ENCODE measurements around the gene IMPG2.

The IMPG2 gene

GRCh38 chr3:101303836-101304235 is 16.5 kb downstream of the IMPG2 start:
- Histone ChIP-seq H3K4me3 (ENCODE audit: low read length) (no peak overlapping the region), H3K27me3 (ENCODE audit: control insufficient read depth, insufficient read depth, low read length) (no peaks in the 10 kb centered on the region), H3K27ac (ENCODE audit: low read length) (no peak overlapping the region), H3K36me3 (ENCODE audit: control insufficient read depth, low read depth, low read length) (no peaks in the 10 kb centered on the region), H3K9ac (ENCODE audit: low read length) (no peak overlapping the region), H3K4me1 (ENCODE audit: control insufficient read depth, low read depth, low read length) (no peaks in the 10 kb centered on the region), H3K9me3 (ENCODE audit: control insufficient read depth, low read depth, low read length) (no peaks in the 10 kb centered on the region)

GRCh38 chr3:101303089-101303731 is 17.2 kb downstream of the IMPG2 start:
- no peak overlapping the region for H3K9ac ChIP-seq (ENCODE audit: low read length)
- H3K4me3 ChIP-seq (ENCODE audit: low read length) = no peak overlapping the region
- H3K27ac ChIP-seq (ENCODE audit: low read length) = no peak overlapping the region

DNA sequence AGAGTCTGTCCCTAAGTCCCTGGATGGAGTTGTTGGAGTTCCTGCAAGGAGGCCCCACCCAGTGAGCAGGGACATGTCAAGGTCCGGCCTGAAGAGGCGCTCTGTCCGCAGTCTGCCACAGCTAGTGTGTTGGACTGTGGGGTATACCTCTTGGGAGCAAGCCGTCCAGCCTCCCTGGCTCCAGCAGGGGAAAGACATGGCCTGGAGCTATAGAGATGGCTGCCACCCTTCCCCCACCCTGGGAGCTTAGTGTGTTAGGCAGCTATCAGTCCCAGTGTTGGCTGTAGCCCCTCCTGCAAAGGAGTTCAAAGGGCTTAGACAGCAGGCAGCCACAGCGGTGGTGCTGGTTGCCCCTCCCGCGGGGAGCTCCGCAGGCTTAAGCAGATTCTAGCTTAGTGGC is 20.3 kb downstream of the IMPG2 start:
- no peaks in the 10 kb centered on the region for H3K4me1 ChIP-seq (ENCODE audit: control insufficient read depth, low read depth, low read length)
- no peak overlapping the region for H3K27ac ChIP-seq (ENCODE audit: low read length)
- no peak overlapping the region for H3K4me3 ChIP-seq (ENCODE audit: low read length)
- H3K9ac ChIP-seq (ENCODE audit: low read length) = no peak overlapping the region
- H3K9me3 ChIP-seq (ENCODE audit: control insufficient read depth, low read depth, low read length) = no peaks in the 10 kb centered on the region
- no peaks in the 10 kb centered on the region for H3K27me3 ChIP-seq (ENCODE audit: control insufficient read depth, insufficient read depth, low read length)
- no peaks in the 10 kb centered on the region for H3K36me3 ChIP-seq (ENCODE audit: control insufficient read depth, low read depth, low read length)

More at GRCh38 chr3:101303089-101303731, 17.2 kb downstream of the IMPG2 start:
- Histone ChIP-seq H3K36me3 (ENCODE audit: control insufficient read depth, low read depth, low read length) (no peaks in the 10 kb centered on the region), H3K27me3 (ENCODE audit: control insufficient read depth, insufficient read depth, low read length) (no peaks in the 10 kb centered on the region), H3K9me3 (ENCODE audit: control insufficient read depth, low read depth, low read length) (no peaks in the 10 kb centered on the region), H3K4me1 (ENCODE audit: control insufficient read depth, low read depth, low read length) (no peaks in the 10 kb centered on the region)

DNA sequence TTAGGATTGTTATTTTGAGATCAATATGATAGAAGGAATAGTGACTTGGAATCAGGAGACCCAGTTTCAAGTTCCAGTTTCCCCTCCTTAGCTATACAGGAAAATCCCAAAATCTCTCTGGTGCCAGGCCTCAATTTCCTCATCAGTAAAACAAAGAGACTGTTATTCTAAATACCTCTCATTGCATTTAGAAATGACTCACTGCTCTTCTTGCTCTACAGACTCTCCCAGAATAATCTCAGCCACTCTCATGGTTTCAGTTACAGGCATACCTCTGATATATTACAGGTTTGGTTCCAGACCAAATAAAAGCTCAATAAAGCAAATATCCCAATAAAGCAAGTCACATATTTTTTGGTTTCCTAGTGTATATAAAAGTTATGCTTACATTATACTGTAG is 28.3 kb downstream of the IMPG2 start:
- Histone ChIP-seq H3K27ac (ENCODE audit: low read length) (no peak overlapping the region), H3K9me3 (ENCODE audit: control insufficient read depth, low read depth, low read length) (no peaks in the 10 kb centered on the region), H3K36me3 (ENCODE audit: control insufficient read depth, low read depth, low read length) (no peaks in the 10 kb centered on the region), H3K4me3 (ENCODE audit: low read length) (no peak overlapping the region), H3K4me1 (ENCODE audit: control insufficient read depth, low read depth, low read length) (no peaks in the 10 kb centered on the region), H3K27me3 (ENCODE audit: control insufficient read depth, insufficient read depth, low read length) (no peaks in the 10 kb centered on the region), H3K9ac (ENCODE audit: low read length) (no peak overlapping the region)

GRCh38 chr3:101288294-101288693 is 32.1 kb downstream of the IMPG2 start:
- no peaks in the 10 kb centered on the region for H3K27me3 ChIP-seq (ENCODE audit: control insufficient read depth, insufficient read depth, low read length)
- no peaks in the 10 kb centered on the region for H3K36me3 ChIP-seq (ENCODE audit: control insufficient read depth, low read depth, low read length)
- H3K4me3 ChIP-seq (ENCODE audit: low read length) = no peak overlapping the region
- H3K27ac ChIP-seq (ENCODE audit: low read length) = no peak overlapping the region
- no peaks in the 10 kb centered on the region for H3K4me1 ChIP-seq (ENCODE audit: control insufficient read depth, low read depth, low read length)
- H3K9ac ChIP-seq (ENCODE audit: low read length) = no peak overlapping the region
- no peaks in the 10 kb centered on the region for H3K9me3 ChIP-seq (ENCODE audit: control insufficient read depth, low read depth, low read length)

DNA sequence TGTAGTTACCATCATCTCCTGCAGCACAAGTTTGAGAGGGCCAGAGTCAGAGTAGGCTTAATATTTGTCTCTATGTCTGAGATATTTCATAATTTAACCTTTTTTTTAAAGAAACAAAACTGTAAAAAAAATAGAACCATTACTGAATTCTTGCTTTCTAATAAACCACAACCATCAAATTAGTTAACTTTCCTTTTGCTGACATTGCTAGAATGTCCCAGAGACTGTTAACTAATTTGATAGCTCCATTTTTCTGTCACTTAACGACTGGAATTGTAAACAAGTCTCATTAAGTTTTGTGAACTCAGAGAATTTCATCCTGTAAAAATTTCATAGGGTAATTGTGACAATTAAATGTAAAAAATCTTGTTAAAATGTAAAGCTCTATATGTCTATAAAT is 35.6 kb downstream of the IMPG2 start:
- no peak overlapping the region for H3K27ac ChIP-seq (ENCODE audit: low read length)

GRCh38 chr3:101281521-101282030 is 38.8 kb downstream of the IMPG2 start:
- Histone ChIP-seq H3K27ac (ENCODE audit: low read length) (no peak overlapping the region), H3K27me3 (ENCODE audit: control insufficient read depth, insufficient read depth, low read length) (no peaks in the 10 kb centered on the region), H3K4me3 (ENCODE audit: low read length) (no peak overlapping the region), H3K36me3 (ENCODE audit: control insufficient read depth, low read depth, low read length) (no peaks in the 10 kb centered on the region), H3K9me3 (ENCODE audit: control insufficient read depth, low read depth, low read length) (no peaks in the 10 kb centered on the region), H3K9ac (ENCODE audit: low read length) (no peak overlapping the region), H3K4me1 (ENCODE audit: control insufficient read depth, low read depth, low read length) (no peaks in the 10 kb centered on the region)

More for the DNA sequence above, 35.6 kb downstream of the IMPG2 start:
- Histone ChIP-seq H3K9ac (ENCODE audit: low read length) (no peak overlapping the region), H3K36me3 (ENCODE audit: control insufficient read depth, low read depth, low read length) (no peaks in the 10 kb centered on the region), H3K27me3 (ENCODE audit: control insufficient read depth, insufficient read depth, low read length) (no peaks in the 10 kb centered on the region), H3K4me3 (ENCODE audit: low read length) (no peak overlapping the region), H3K4me1 (ENCODE audit: control insufficient read depth, low read depth, low read length) (no peaks in the 10 kb centered on the region), H3K9me3 (ENCODE audit: control insufficient read depth, low read depth, low read length) (no peaks in the 10 kb centered on the region)

DNA sequence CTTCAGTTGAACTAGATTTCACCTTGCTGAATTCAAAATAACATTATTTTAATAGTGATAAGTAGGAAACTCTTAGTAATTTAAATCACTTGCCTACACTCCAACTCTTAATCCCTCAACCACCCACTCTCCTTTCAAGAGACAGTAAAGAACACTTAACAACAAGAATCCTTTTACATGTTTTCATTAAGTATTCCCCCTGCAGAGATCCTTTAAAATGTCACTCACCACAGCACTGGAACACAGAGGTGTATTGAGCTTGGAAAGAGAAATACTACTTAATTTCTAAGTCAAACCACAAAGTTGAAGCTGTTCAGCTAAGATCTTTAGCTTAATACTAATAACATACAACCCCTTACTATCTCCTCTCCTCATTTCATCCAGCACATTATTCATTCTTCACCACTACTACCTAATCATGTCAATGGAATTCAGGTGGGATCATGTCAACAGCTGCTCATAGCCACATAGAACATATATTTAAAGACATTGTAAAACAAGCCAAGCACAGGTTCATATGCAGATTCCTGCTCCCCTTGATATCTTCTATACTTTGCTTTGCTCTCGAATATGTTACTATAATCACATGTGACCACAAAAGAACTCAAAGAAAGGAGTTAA is 40.5 kb downstream of the IMPG2 start:
- H3K27ac ChIP-seq (ENCODE audit: low read length) = no peak overlapping the region
- H3K9me3 ChIP-seq (ENCODE audit: control insufficient read depth, low read depth, low read length) = no peaks in the 10 kb centered on the region
- no peak overlapping the region for H3K9ac ChIP-seq (ENCODE audit: low read length)
- H3K4me3 ChIP-seq (ENCODE audit: low read length) = no peak overlapping the region
- no peaks in the 10 kb centered on the region for H3K36me3 ChIP-seq (ENCODE audit: control insufficient read depth, low read depth, low read length)
- no peaks in the 10 kb centered on the region for H3K4me1 ChIP-seq (ENCODE audit: control insufficient read depth, low read depth, low read length)
- peaks cover 13% of the 10 kb centered on the region for H3K27me3 ChIP-seq (ENCODE audit: control insufficient read depth, insufficient read depth, low read length)

DNA sequence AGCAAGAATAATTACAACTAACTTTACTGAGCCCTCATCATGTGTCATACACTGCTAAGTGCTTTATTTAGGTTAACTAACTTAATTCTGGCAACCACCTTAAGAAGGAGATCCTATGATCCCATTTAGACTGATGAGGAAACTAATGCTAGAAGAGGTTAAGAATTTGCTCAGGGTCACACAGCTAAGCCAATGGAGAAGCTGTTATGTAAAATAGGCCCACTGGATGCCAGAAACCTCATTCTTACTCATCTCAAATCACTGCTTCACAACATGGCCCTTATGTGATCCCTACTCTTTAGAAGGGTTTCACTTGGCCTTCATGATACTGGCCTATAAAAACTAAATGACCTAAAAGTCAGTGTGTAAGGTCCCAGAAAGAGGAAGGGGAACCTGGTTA is 41.2 kb downstream of the IMPG2 start:
- no peaks in the 10 kb centered on the region for H3K4me1 ChIP-seq (ENCODE audit: control insufficient read depth, low read depth, low read length)
- peaks cover 20% of the 10 kb centered on the region for H3K27me3 ChIP-seq (ENCODE audit: control insufficient read depth, insufficient read depth, low read length)
- H3K4me3 ChIP-seq (ENCODE audit: low read length) = no peak overlapping the region
- no peaks in the 10 kb centered on the region for H3K36me3 ChIP-seq (ENCODE audit: control insufficient read depth, low read depth, low read length)
- H3K27ac ChIP-seq (ENCODE audit: low read length) = no peak overlapping the region
- no peak overlapping the region for H3K9ac ChIP-seq (ENCODE audit: low read length)
- no peaks in the 10 kb centered on the region for H3K9me3 ChIP-seq (ENCODE audit: control insufficient read depth, low read depth, low read length)

GRCh38 chr3:101278727-101279126 is 41.6 kb downstream of the IMPG2 start:
- no peaks in the 10 kb centered on the region for H3K36me3 ChIP-seq (ENCODE audit: control insufficient read depth, low read depth, low read length)
- H3K9ac ChIP-seq (ENCODE audit: low read length) = no peak overlapping the region

GRCh38 chr3:101273608-101274007 is 46.8 kb downstream of the IMPG2 start:
- H3K27me3 ChIP-seq (ENCODE audit: control insufficient read depth, insufficient read depth, low read length) = peaks cover 70% of the 10 kb centered on the region
- H3K9ac ChIP-seq (ENCODE audit: low read length) = no peak overlapping the region
- H3K9me3 ChIP-seq (ENCODE audit: control insufficient read depth, low read depth, low read length) = no peaks in the 10 kb centered on the region

More at GRCh38 chr3:101278727-101279126, 41.6 kb downstream of the IMPG2 start:
- peaks cover 24% of the 10 kb centered on the region for H3K27me3 ChIP-seq (ENCODE audit: control insufficient read depth, insufficient read depth, low read length)
- no peaks in the 10 kb centered on the region for H3K9me3 ChIP-seq (ENCODE audit: control insufficient read depth, low read depth, low read length)
- H3K4me3 ChIP-seq (ENCODE audit: low read length) = no peak overlapping the region
- no peaks in the 10 kb centered on the region for H3K4me1 ChIP-seq (ENCODE audit: control insufficient read depth, low read depth, low read length)
- H3K27ac ChIP-seq (ENCODE audit: low read length) = no peak overlapping the region

DNA sequence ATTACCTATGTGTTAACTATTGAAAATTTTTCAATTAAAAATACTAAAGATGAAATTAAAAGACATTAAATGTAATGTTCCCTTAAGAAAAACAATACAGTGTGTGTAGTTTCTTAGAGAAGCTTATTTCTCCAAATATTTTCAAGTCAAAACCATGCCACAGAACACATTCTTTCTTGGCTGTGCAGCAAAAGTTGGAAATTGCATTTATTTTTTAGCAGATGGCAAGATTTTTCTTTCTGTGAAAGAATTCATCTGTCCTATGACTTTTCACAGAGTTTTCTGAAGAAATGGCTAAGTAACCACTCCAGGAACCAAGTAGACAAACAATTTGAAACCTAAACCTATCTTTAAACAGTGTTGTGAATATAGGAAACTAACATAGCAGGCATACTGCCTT is 47.2 kb downstream of the IMPG2 start:
- no peak overlapping the region for H3K4me3 ChIP-seq (ENCODE audit: low read length)
- no peak overlapping the region for H3K27ac ChIP-seq (ENCODE audit: low read length)
- H3K9ac ChIP-seq (ENCODE audit: low read length) = no peak overlapping the region
- H3K36me3 ChIP-seq (ENCODE audit: control insufficient read depth, low read depth, low read length) = no peaks in the 10 kb centered on the region
- peaks cover 71% of the 10 kb centered on the region for H3K27me3 ChIP-seq (ENCODE audit: control insufficient read depth, insufficient read depth, low read length)
- peaks cover 6% of the 10 kb centered on the region for H3K4me1 ChIP-seq (ENCODE audit: control insufficient read depth, low read depth, low read length)
- H3K9me3 ChIP-seq (ENCODE audit: control insufficient read depth, low read depth, low read length) = no peaks in the 10 kb centered on the region

More at GRCh38 chr3:101273608-101274007, 46.8 kb downstream of the IMPG2 start:
- H3K36me3 ChIP-seq (ENCODE audit: control insufficient read depth, low read depth, low read length) = no peaks in the 10 kb centered on the region
- peaks cover 6% of the 10 kb centered on the region for H3K4me1 ChIP-seq (ENCODE audit: control insufficient read depth, low read depth, low read length)
- H3K27ac ChIP-seq (ENCODE audit: low read length) = no peak overlapping the region
- no peak overlapping the region for H3K4me3 ChIP-seq (ENCODE audit: low read length)
